HEK293T (cell line): ENCODE measurements around the gene ID3.

Experiments used
- CTCF ChIA-PET: fragments of 350-600 bp; formaldehyde crosslinking; extraction: SDS; loops from one replicate; lab custom pipeline; 2021; ENCODE audit warnings: antibody characterized with exemption, inconsistent platforms; lab: Yijun Ruan, JAX
- POLR2A ChIA-PET: fragments of 350-600 bp; formaldehyde crosslinking; extraction: SDS; loops from one replicate; lab custom pipeline; 2020; ENCODE audit warnings: antibody characterized with exemption, inconsistent platforms; lab: Yijun Ruan, JAX
- DNase-seq: peaks from one replicate; pipeline ENCODE4 v3.0.0; 2012; ENCODE audit warnings: mixed read lengths; ENCODE audit errors: extremely low spot score
- ARNT ChIP-seq: fragments of 450-650 bp; IDR thresholded peaks from 2 replicates; pipeline ENCODE4 v1.6.1; 2017; ENCODE audit warnings: mild to moderate bottlenecking
- BHLHE40 ChIP-seq: fragments of 450-650 bp; IDR thresholded peaks from 2 replicates; pipeline ENCODE4 v1.6.1; 2016; ENCODE audit warnings: mild to moderate bottlenecking, moderate library complexity, borderline replicate concordance
- CTBP1 ChIP-seq: fragments of 450-650 bp; IDR thresholded peaks from 2 replicates; pipeline ENCODE4 v1.6.1; 2016; ENCODE audit warnings: borderline replicate concordance
- ELF4 ChIP-seq: fragments of 450-650 bp; IDR thresholded peaks from 2 replicates; pipeline ENCODE4 v1.6.1; 2017; ENCODE audit warnings: antibody characterized with exemption
- FOXA1 ChIP-seq: fragments of 450-650 bp; IDR thresholded peaks from 2 replicates; pipeline ENCODE4 v1.6.1; 2016; ENCODE audit warnings: mild to moderate bottlenecking
- FOXK2 ChIP-seq: fragments of 450-650 bp; IDR thresholded peaks from 2 replicates; pipeline ENCODE4 v1.6.1; 2016; ENCODE audit warnings: mild to moderate bottlenecking
- HDGF ChIP-seq: fragments of 450-650 bp; IDR thresholded peaks from 2 replicates; pipeline ENCODE4 v1.6.1; 2017; ENCODE audit warnings: antibody characterized with exemption, borderline replicate concordance
- L3MBTL2 ChIP-seq: fragments of 450-650 bp; conservative IDR thresholded peaks from 2 replicates; pipeline ENCODE4 v1.6.1; 2016; ENCODE audit warnings: mild to moderate bottlenecking
- LEF1 ChIP-seq: fragments of 450-650 bp; IDR thresholded peaks from 2 replicates; pipeline ENCODE4 v1.6.1; 2017; ENCODE audit warnings: mild to moderate bottlenecking, borderline replicate concordance
- NFRKB ChIP-seq: fragments of 450-650 bp; IDR thresholded peaks from 2 replicates; pipeline ENCODE4 v1.6.1; 2016; ENCODE audit warnings: mild to moderate bottlenecking, moderate library complexity
- PKNOX1 ChIP-seq: fragments of 450-650 bp; IDR thresholded peaks from 2 replicates; pipeline ENCODE4 v1.6.1; 2016
- SP1 ChIP-seq: fragments of 450-650 bp; IDR thresholded peaks from 2 replicates; pipeline ENCODE4 v1.6.1; 2017
- SUZ12 ChIP-seq: fragments of 450-650 bp; IDR thresholded peaks from 2 replicates; pipeline ENCODE4 v1.6.1; 2016; ENCODE audit warnings: mild to moderate bottlenecking
- TARDBP ChIP-seq: fragments of 450-650 bp; IDR thresholded peaks from 2 replicates; pipeline ENCODE4 v1.6.1; 2016
- ZNF384 ChIP-seq: fragments of 450-650 bp; IDR thresholded peaks from 2 replicates; pipeline ENCODE4 v1.6.1; 2016

Gene ID3

GRCh38 chr1:23563755-23564374 is 4.6 kb upstream of the ID3 start:
- no peak for DNase-seq
- ChIA-PET CTCF (interaction anchor here (0.6 to 1.0 kb wide), 2 partner anchors 20 to 71 kb away, joined by 3 read pairs; no protein-coding TSS in a partner anchor), POLR2A (interaction anchor here (0.6 to 1.7 kb wide), 2 partner anchors 35 to 1877 kb away, joined by 3 to 5 read pairs; no protein-coding TSS in a partner anchor)
- TF ChIP-seq L3MBTL2 (no peak), PKNOX1 (no peak), LEF1 (no peak), SUZ12 (no peak), FOXK2 (no peak), TARDBP (no peak), HDGF (no peak), ELF4 (no peak), BHLHE40 (no peak), CTBP1 (no peak), FOXA1 (no peak), SP1 (no peak)

GRCh38 chr1:23563003-23563402 is 3.7 kb upstream of the ID3 start:
- DNase-seq, result no peak
- TF ChIP-seq FOXA1, result no peak
- TF ChIP-seq L3MBTL2, result no peak
- no peak for TF ChIP-seq PKNOX1
- TF ChIP-seq SUZ12, result no peak
- no peak for TF ChIP-seq FOXK2
- CTCF ChIA-PET, result interaction anchor here (0.6 kb wide), 1 partner anchor 183 kb away, joined by 3 read pairs; no protein-coding TSS in a partner anchor
- POLR2A ChIA-PET, result no interaction called here

GRCh38 chr1:23562137-23562876 is 3.0 kb upstream of the ID3 start:
- ChIA-PET POLR2A (interaction anchor here (1.0 kb wide), 2 partner anchors 12 to 58 kb away, joined by 3 read pairs; no protein-coding TSS in a partner anchor), CTCF (interaction anchor here (0.5 kb wide), 1 partner anchor 193 kb away, joined by 3 read pairs; the partner anchor contains the start of gene ZNF436)
- no peak for TF ChIP-seq HDGF
- TF ChIP-seq BHLHE40, result no peak
- peak; percentile 21; the same call in 1 of the 2 replicates for TF ChIP-seq CTBP1
- no peak for TF ChIP-seq PKNOX1
- no peak for TF ChIP-seq NFRKB
- TF ChIP-seq SUZ12, result no peak
- TF ChIP-seq TARDBP, result no peak
- TF ChIP-seq FOXK2, result no peak
- TF ChIP-seq ELF4, result no peak
- peak; percentile 92 for DNase-seq

- no peak for DNase-seq
- ChIA-PET CTCF (interaction anchor here (0.5 kb wide), 1 partner anchor 192 kb away, joined by 3 read pairs; the partner anchor contains the start of gene ZNF436), POLR2A (interaction anchor here (1.0 kb wide), 2 partner anchors 11 to 59 kb away, joined by 3 read pairs; no protein-coding TSS in a partner anchor)
- no peak for TF ChIP-seq ZNF384
- no peak for TF ChIP-seq FOXA1
- no peak for TF ChIP-seq SUZ12
- TF ChIP-seq ARNT, result no peak
- no peak for TF ChIP-seq ELF4
- no peak for TF ChIP-seq L3MBTL2
Observed at GRCh38 chr1:23561813-23562100, 2.5 kb upstream of the ID3 start.

- TF ChIP-seq FOXK2, result no peak
- TF ChIP-seq FOXA1, result no peak
- TF ChIP-seq TARDBP, result no peak
- TF ChIP-seq CTBP1, result no peak
- TF ChIP-seq ELF4, result no peak
- TF ChIP-seq L3MBTL2, result no peak
- TF ChIP-seq LEF1, result no peak
- TF ChIP-seq ZNF384, result no peak
- no peak for TF ChIP-seq HDGF
- TF ChIP-seq BHLHE40, result no peak
- no peak for TF ChIP-seq SUZ12
- TF ChIP-seq NFRKB, result no peak
- no peak for TF ChIP-seq SP1
- DNase-seq, result no peak
- ChIA-PET CTCF (interaction anchor here (0.5 kb wide), 1 partner anchor 192 kb away, joined by 3 read pairs; the partner anchor contains the start of gene ZNF436), POLR2A (interaction anchor here (1.0 kb wide), 2 partner anchors 11 to 60 kb away, joined by 3 read pairs; no protein-coding TSS in a partner anchor)
Observed at GRCh38 chr1:23561076-23561812, 1.9 kb upstream of the ID3 start.
